Measurements from ENCODE around the gene CARD19.
"Not testable (repeated sequence)": the region's sequence is repeated elsewhere in the genome, so short reads cannot be mapped to it uniquely, and the experiment has no call there.

The CARD19 gene

GRCh38 chr9:93112116-93112863, 16.3 kb downstream of the CARD19 start:
- Histone ChIP-seq H3K4me1 (ENCODE audit: insufficient read depth, low read length) (peaks cover 7% of the 10 kb centered on the region; the same call in 1 of the 2 replicates), H3K36me3 (ENCODE audit: insufficient read depth, low read length) (no peaks in the 10 kb centered on the region), H3K9ac (ENCODE audit: low read depth, low read length) (no peak overlapping the region), H3K9me3 (ENCODE audit: control insufficient read depth, insufficient read depth, low read length) (no peaks in the 10 kb centered on the region)

- Histone ChIP-seq H3K9ac (ENCODE audit: low read depth, low read length) (no peak overlapping the region), H3K9me3 (ENCODE audit: control insufficient read depth, insufficient read depth, low read length) (no peaks in the 10 kb centered on the region), H3K4me1 (ENCODE audit: insufficient read depth, low read length) (peaks cover 7% of the 10 kb centered on the region; the same call in 1 of the 2 replicates), H3K36me3 (ENCODE audit: insufficient read depth, low read length) (no peaks in the 10 kb centered on the region)
These were observed 16.9 kb downstream of the CARD19 start for GRCh38 chr9:93112864-93113389.

- Histone ChIP-seq H3K36me3 (ENCODE audit: insufficient read depth, low read length) (no peaks in the 10 kb centered on the region), H3K4me1 (ENCODE audit: insufficient read depth, low read length) (peaks cover 7% of the 10 kb centered on the region; the same call in 1 of the 2 replicates), H3K9me3 (ENCODE audit: control insufficient read depth, insufficient read depth, low read length) (no peaks in the 10 kb centered on the region), H3K9ac (ENCODE audit: low read depth, low read length) (no peak overlapping the region)
These were observed 18.4 kb downstream of the CARD19 start for GRCh38 chr9:93114169-93114983.

GRCh38 chr9:93114984-93115335, 18.9 kb downstream of the CARD19 start:
- Histone ChIP-seq H3K9me3 (ENCODE audit: control insufficient read depth, insufficient read depth, low read length) (no peaks in the 10 kb centered on the region), H3K9ac (ENCODE audit: low read depth, low read length) (no peak overlapping the region), H3K36me3 (ENCODE audit: insufficient read depth, low read length) (no peaks in the 10 kb centered on the region), H3K4me1 (ENCODE audit: insufficient read depth, low read length) (peaks cover 10% of the 10 kb centered on the region)

- Histone ChIP-seq H3K9ac (ENCODE audit: low read depth, low read length) (no peak overlapping the region), H3K4me1 (ENCODE audit: insufficient read depth, low read length) (peaks cover 11% of the 10 kb centered on the region), H3K36me3 (ENCODE audit: insufficient read depth, low read length) (no peaks in the 10 kb centered on the region), H3K9me3 (ENCODE audit: control insufficient read depth, insufficient read depth, low read length) (no peaks in the 10 kb centered on the region)
These were observed 19.6 kb downstream of the CARD19 start for GRCh38 chr9:93115486-93116071.

GRCh38 chr9:93116072-93116961, 20.3 kb downstream of the CARD19 start:
- no peaks in the 10 kb centered on the region for H3K36me3 ChIP-seq (ENCODE audit: insufficient read depth, low read length)
- H3K9ac ChIP-seq (ENCODE audit: low read depth, low read length), result no peak overlapping the region
- H3K9me3 ChIP-seq (ENCODE audit: control insufficient read depth, insufficient read depth, low read length), result no peaks in the 10 kb centered on the region
- peaks cover 11% of the 10 kb centered on the region for H3K4me1 ChIP-seq (ENCODE audit: insufficient read depth, low read length)

GRCh38 chr9:93117521-93117920, 21.5 kb downstream of the CARD19 start:
- not testable (repeated sequence) for H3K36me3 ChIP-seq (ENCODE audit: insufficient read depth, low read length); H3K9me3 ChIP-seq (ENCODE audit: control insufficient read depth, insufficient read depth, low read length); H3K9ac ChIP-seq (ENCODE audit: low read depth, low read length)
- peaks cover 11% of the 10 kb centered on the region for H3K4me1 ChIP-seq (ENCODE audit: insufficient read depth, low read length)

GRCh38 chr9:93117924-93118862, 22.2 kb downstream of the CARD19 start:
- H3K36me3 ChIP-seq (ENCODE audit: insufficient read depth, low read length), result no peaks in the 10 kb centered on the region
- H3K9me3 ChIP-seq (ENCODE audit: control insufficient read depth, insufficient read depth, low read length), result no peaks in the 10 kb centered on the region
- H3K4me1 ChIP-seq (ENCODE audit: insufficient read depth, low read length), result peaks cover 11% of the 10 kb centered on the region
- H3K9ac ChIP-seq (ENCODE audit: low read depth, low read length), result no peak overlapping the region

GRCh38 chr9:93118863-93119702, 23.1 kb downstream of the CARD19 start:
- no peak overlapping the region for H3K9ac ChIP-seq (ENCODE audit: low read depth, low read length)
- no peaks in the 10 kb centered on the region for H3K36me3 ChIP-seq (ENCODE audit: insufficient read depth, low read length)
- H3K4me1 ChIP-seq (ENCODE audit: insufficient read depth, low read length), result peaks cover 11% of the 10 kb centered on the region
- H3K9me3 ChIP-seq (ENCODE audit: control insufficient read depth, insufficient read depth, low read length), result no peaks in the 10 kb centered on the region

- Histone ChIP-seq H3K36me3 (ENCODE audit: insufficient read depth, low read length) (no peaks in the 10 kb centered on the region), H3K4me1 (ENCODE audit: insufficient read depth, low read length) (peaks cover 11% of the 10 kb centered on the region), H3K9ac (ENCODE audit: low read depth, low read length) (no peak overlapping the region), H3K9me3 (ENCODE audit: control insufficient read depth, insufficient read depth, low read length) (no peaks in the 10 kb centered on the region)
These were observed 23.6 kb downstream of the CARD19 start for GRCh38 chr9:93119703-93119952.

- H3K4me1 ChIP-seq (ENCODE audit: insufficient read depth, low read length), result peaks cover 11% of the 10 kb centered on the region
- H3K9me3 ChIP-seq (ENCODE audit: control insufficient read depth, insufficient read depth, low read length), result no peaks in the 10 kb centered on the region
- H3K36me3 ChIP-seq (ENCODE audit: insufficient read depth, low read length), result no peaks in the 10 kb centered on the region
- H3K9ac ChIP-seq (ENCODE audit: low read depth, low read length), result no peak overlapping the region
These were observed 24.2 kb downstream of the CARD19 start for GRCh38 chr9:93119953-93120845.

- Histone ChIP-seq H3K9me3 (ENCODE audit: control insufficient read depth, insufficient read depth, low read length) (no peaks in the 10 kb centered on the region), H3K36me3 (ENCODE audit: insufficient read depth, low read length) (no peaks in the 10 kb centered on the region), H3K4me1 (ENCODE audit: insufficient read depth, low read length) (peaks cover 11% of the 10 kb centered on the region), H3K9ac (ENCODE audit: low read depth, low read length) (no peak overlapping the region)
These were observed 24.9 kb downstream of the CARD19 start for GRCh38 chr9:93120846-93121315.
